ENCODE measurements around the gene RC3H1.

DNA sequence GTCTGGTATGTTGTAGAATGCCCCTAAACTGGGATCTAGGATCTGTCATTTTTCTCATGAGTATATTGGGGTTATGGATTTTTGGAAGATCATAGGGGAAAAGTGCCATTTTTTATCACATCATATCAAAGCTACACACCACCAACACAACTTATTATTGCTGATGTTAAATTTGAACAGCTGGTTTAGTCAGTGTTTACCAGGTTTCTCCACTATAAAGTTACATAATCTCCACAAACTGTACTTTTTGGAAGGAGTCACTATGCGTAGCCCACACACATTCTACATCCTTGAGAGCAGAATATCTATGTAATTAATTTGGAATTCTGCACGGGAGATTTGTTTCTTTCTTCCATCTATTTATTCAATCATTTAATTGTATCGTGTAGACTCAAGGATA is 35.2 kb downstream of the RC3H1 start:
- TF ChIP-seq, protein P1, sequence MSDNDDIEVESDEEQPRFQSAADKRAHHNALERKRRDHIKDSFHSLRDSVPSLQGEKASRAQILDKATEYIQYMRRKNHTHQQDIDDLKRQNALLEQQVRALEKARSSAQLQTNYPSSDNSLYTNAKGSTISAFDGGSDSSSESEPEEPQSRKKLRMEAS (IDR thresholded peaks at IDR 0.05; ENCODE audit: low read depth, low read length) = no peak
- TF ChIP-seq, protein P2, sequence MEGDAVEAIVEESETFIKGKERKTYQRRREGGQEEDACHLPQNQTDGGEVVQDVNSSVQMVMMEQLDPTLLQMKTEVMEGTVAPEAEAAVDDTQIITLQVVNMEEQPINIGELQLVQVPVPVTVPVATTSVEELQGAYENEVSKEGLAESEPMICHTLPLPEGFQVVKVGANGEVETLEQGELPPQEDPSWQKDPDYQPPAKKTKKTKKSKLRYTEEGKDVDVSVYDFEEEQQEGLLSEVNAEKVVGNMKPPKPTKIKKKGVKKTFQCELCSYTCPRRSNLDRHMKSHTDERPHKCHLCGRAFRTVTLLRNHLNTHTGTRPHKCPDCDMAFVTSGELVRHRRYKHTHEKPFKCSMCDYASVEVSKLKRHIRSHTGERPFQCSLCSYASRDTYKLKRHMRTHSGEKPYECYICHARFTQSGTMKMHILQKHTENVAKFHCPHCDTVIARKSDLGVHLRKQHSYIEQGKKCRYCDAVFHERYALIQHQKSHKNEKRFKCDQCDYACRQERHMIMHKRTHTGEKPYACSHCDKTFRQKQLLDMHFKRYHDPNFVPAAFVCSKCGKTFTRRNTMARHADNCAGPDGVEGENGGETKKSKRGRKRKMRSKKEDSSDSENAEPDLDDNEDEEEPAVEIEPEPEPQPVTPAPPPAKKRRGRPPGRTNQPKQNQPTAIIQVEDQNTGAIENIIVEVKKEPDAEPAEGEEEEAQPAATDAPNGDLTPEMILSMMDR (IDR thresholded peaks at IDR 0.05; ENCODE audit: low read depth, low read length) = no peak
- TF ChIP-seq POLR2A (IDR thresholded peaks at IDR 0.05; ENCODE audit: extremely low read depth, insufficient read length) = no peak

All from NB4 (cell line).